HUES48 (cell line): ENCODE measurements around the gene RBM47.
"Not testable (repeated sequence)": the region's sequence is repeated elsewhere in the genome, so short reads cannot be mapped to it uniquely, and the experiment has no call there.

Source experiments
- H3K27ac ChIP-seq: one replicate; pipeline ENCODE4 v1.7.0; 2013; ENCODE audit warnings: low read depth, low read length, inconsistent platforms
- H3K27me3 ChIP-seq: 2 replicates; pipeline ENCODE4 v1.6.1; 2013; ENCODE audit warnings: mild to moderate bottlenecking, low read length; ENCODE audit not compliant: control insufficient read depth, insufficient read depth
- H3K36me3 ChIP-seq: 2 replicates; pipeline ENCODE4 v1.6.1; 2013; ENCODE audit warnings: low read length; ENCODE audit not compliant: control insufficient read depth, insufficient read depth
- H3K4me1 ChIP-seq: 2 replicates; pipeline ENCODE4 v1.6.1; 2013; ENCODE audit warnings: mild to moderate bottlenecking, low read length; ENCODE audit not compliant: control insufficient read depth, insufficient read depth
- H3K4me3 ChIP-seq: 2 replicates; pipeline ENCODE4 v1.5.1; 2013; ENCODE audit warnings: mild to moderate bottlenecking, low read depth, low read length
- H3K9ac ChIP-seq: 2 replicates; pipeline ENCODE4 v1.6.1; 2013; ENCODE audit warnings: mild to moderate bottlenecking, low read depth, low read length, moderate library complexity
- H3K9me3 ChIP-seq: 2 replicates; pipeline ENCODE4 v1.6.1; 2013; ENCODE audit warnings: low read length; ENCODE audit not compliant: control insufficient read depth, insufficient read depth

The RBM47 gene

GRCh38 chr4:40649321-40649720, 19.7 kb upstream of the RBM47 start:
- Histone ChIP-seq H3K27ac (no peak overlapping the region), H3K4me1 (peaks cover 25% of the 10 kb centered on the region), H3K9ac (no peak overlapping the region), H3K4me3 (no peak overlapping the region), H3K36me3 (no peaks in the 10 kb centered on the region), H3K27me3 (no peaks in the 10 kb centered on the region), H3K9me3 (no peaks in the 10 kb centered on the region)

- Histone ChIP-seq H3K27me3 (no peaks in the 10 kb centered on the region), H3K27ac (peak overlapping the region; percentile 42), H3K9ac (no peak overlapping the region), H3K4me1 (peaks cover 25% of the 10 kb centered on the region), H3K9me3 (no peaks in the 10 kb centered on the region), H3K36me3 (no peaks in the 10 kb centered on the region), H3K4me3 (no peak overlapping the region)
These were observed 19.1 kb upstream of the RBM47 start for GRCh38 chr4:40648742-40649281.

- Histone ChIP-seq H3K4me3 (no peak overlapping the region), H3K36me3 (no peaks in the 10 kb centered on the region), H3K4me1 (peaks cover 25% of the 10 kb centered on the region), H3K27me3 (no peaks in the 10 kb centered on the region), H3K9me3 (no peaks in the 10 kb centered on the region), H3K9ac (no peak overlapping the region), H3K27ac (peak overlapping the region; percentile 42)
These were observed 18.5 kb upstream of the RBM47 start for GRCh38 chr4:40648131-40648530.

- Histone ChIP-seq H3K4me1 (peaks cover 16% of the 10 kb centered on the region), H3K4me3 (no peak overlapping the region), H3K27me3 (no peaks in the 10 kb centered on the region), H3K36me3 (no peaks in the 10 kb centered on the region), H3K9ac (no peak overlapping the region), H3K9me3 (no peaks in the 10 kb centered on the region), H3K27ac (no peak overlapping the region)
These were observed 15.9 kb upstream of the RBM47 start for GRCh38 chr4:40645586-40645985.

- no peaks in the 10 kb centered on the region for H3K36me3 ChIP-seq
- H3K4me3 ChIP-seq, result no peak overlapping the region
- H3K4me1 ChIP-seq, result peaks cover 28% of the 10 kb centered on the region
- no peaks in the 10 kb centered on the region for H3K9me3 ChIP-seq
- H3K9ac ChIP-seq, result no peak overlapping the region
- no peaks in the 10 kb centered on the region for H3K27me3 ChIP-seq
- no peak overlapping the region for H3K27ac ChIP-seq
These were observed 2.4 kb upstream of the RBM47 start for GRCh38 chr4:40632080-40632479.

GRCh38 chr4:40630335-40631021, 814 bp upstream of the RBM47 start:
- H3K27me3 ChIP-seq, result no peaks in the 10 kb centered on the region
- H3K9me3 ChIP-seq, result no peaks in the 10 kb centered on the region
- H3K4me1 ChIP-seq, result peaks cover 44% of the 10 kb centered on the region
- H3K4me3 ChIP-seq, result peak overlapping the region; percentile 82
- peaks cover 7% of the 10 kb centered on the region for H3K36me3 ChIP-seq
- H3K27ac ChIP-seq, result peak overlapping the region; percentile 98
- peak overlapping the region; percentile 85 for H3K9ac ChIP-seq

- H3K9me3 ChIP-seq, result no peaks in the 10 kb centered on the region
- H3K27ac ChIP-seq, result peak overlapping the region; percentile 98
- H3K36me3 ChIP-seq, result peaks cover 10% of the 10 kb centered on the region
- peaks cover 50% of the 10 kb centered on the region for H3K4me1 ChIP-seq
- H3K27me3 ChIP-seq, result no peaks in the 10 kb centered on the region
- peak overlapping the region; percentile 85 for H3K9ac ChIP-seq
- H3K4me3 ChIP-seq, result peak overlapping the region; percentile 82
These were observed 776 bp downstream of the RBM47 start for GRCh38 chr4:40628888-40629287.

GRCh38 chr4:40628407-40628806, 1.3 kb downstream of the RBM47 start:
- Histone ChIP-seq H3K36me3 (peaks cover 10% of the 10 kb centered on the region), H3K4me3 (peak overlapping the region; percentile 82), H3K4me1 (peaks cover 52% of the 10 kb centered on the region), H3K27ac (peak overlapping the region; percentile 98), H3K9ac (0 out of 2 replicates have a peak overlapping the region, but pooled peaks have one; percentile 45)
- not testable (repeated sequence) for H3K9me3 ChIP-seq, H3K27me3 ChIP-seq

- H3K4me3 ChIP-seq, result peak overlapping the region; percentile 82
- H3K9me3 ChIP-seq, result no peaks in the 10 kb centered on the region
- H3K27ac ChIP-seq, result peak overlapping the region; percentile 98
- peaks cover 57% of the 10 kb centered on the region for H3K4me1 ChIP-seq
- peaks cover 10% of the 10 kb centered on the region for H3K36me3 ChIP-seq
- H3K27me3 ChIP-seq, result no peaks in the 10 kb centered on the region
- 0 out of 2 replicates have a peak overlapping the region, but pooled peaks have one; percentile 45 for H3K9ac ChIP-seq
These were observed 2.1 kb downstream of the RBM47 start for GRCh38 chr4:40627540-40627939.

GRCh38 chr4:40626183-40626990, 3.3 kb downstream of the RBM47 start:
- no peaks in the 10 kb centered on the region for H3K27me3 ChIP-seq
- H3K9ac ChIP-seq, result peak overlapping the region; percentile 22; the same call in 1 of the 2 replicates
- no peaks in the 10 kb centered on the region for H3K9me3 ChIP-seq
- peak overlapping the region; percentile 82 for H3K4me3 ChIP-seq
- H3K36me3 ChIP-seq, result peaks cover 10% of the 10 kb centered on the region
- peak overlapping the region; percentile 98 for H3K27ac ChIP-seq
- peaks cover 56% of the 10 kb centered on the region for H3K4me1 ChIP-seq

GRCh38 chr4:40623707-40624106, 6.0 kb downstream of the RBM47 start:
- Histone ChIP-seq H3K27me3 (no peaks in the 10 kb centered on the region), H3K36me3 (peaks cover 10% of the 10 kb centered on the region), H3K9me3 (no peaks in the 10 kb centered on the region), H3K9ac (no peak overlapping the region), H3K4me3 (no peak overlapping the region), H3K4me1 (peaks cover 58% of the 10 kb centered on the region), H3K27ac (no peak overlapping the region)
